HEK293 (cell line): ENCODE measurements around the gene MAP6.

Experiments used
- CTCF ChIA-PET: fragments of 350-600 bp; formaldehyde crosslinking; extraction: SDS; loops from one replicate; lab custom pipeline; 2021; ENCODE audit warnings: antibody characterized with exemption; lab: Yijun Ruan, JAX
- POLR2A ChIA-PET: fragments of 300-600 bp; formaldehyde crosslinking; extraction: SDS; loops from one replicate; lab custom pipeline; 2020; ENCODE audit warnings: antibody characterized with exemption, inconsistent platforms; lab: Yijun Ruan, JAX
- H3K27ac ChIP-seq: fragments of 200-500 bp; sonication (Bioruptor generic); 2 replicates; pipeline ENCODE4 v1.5.1; 2014; ENCODE audit warnings: low read depth, low read length, control low read depth, inconsistent platforms; ENCODE audit errors: extremely low read depth
- H3K36me3 ChIP-seq, 2 experiments: fragments of 200-500 bp in 1 of 2; sonication (Bioruptor generic) in 1 of 2; 1 replicate in 1 of 2; 2 replicates in 1 of 2; pipeline ENCODE4 v1.5.1; 2014 to 2017; ENCODE audit warnings: inconsistent platforms in 2 of 2, low read length in 2 of 2; ENCODE audit not compliant: control insufficient read depth in 2 of 2, insufficient read depth in 1 of 2
- H3K4me1 ChIP-seq: fragments of 200-500 bp; sonication (Bioruptor generic); 2 replicates; pipeline ENCODE4 v1.5.1; 2014; ENCODE audit warnings: mild to moderate bottlenecking, low read length, inconsistent platforms; ENCODE audit not compliant: control insufficient read depth, insufficient read depth
- H3K4me3 ChIP-seq: 2 replicates; pipeline ENCODE4 v1.5.1; 2011; ENCODE audit warnings: low read depth, mild to moderate bottlenecking, control low read depth, low read length, moderate library complexity
- H3K9me3 ChIP-seq: fragments of 200-500 bp; sonication (Bioruptor generic); 2 replicates; pipeline ENCODE4 v1.5.1; 2014; ENCODE audit warnings: low read depth, low read length, inconsistent platforms; ENCODE audit not compliant: control insufficient read depth, insufficient read depth
- EGR2 ChIP-seq: fragments of 450-650 bp; formaldehyde crosslinking; IDR thresholded peaks from 2 replicates; pipeline ENCODE4 v1.5.1; 2016; ENCODE audit warnings: low read depth, missing biosample characterization, missing genetic modification characterization
- KLF7 ChIP-seq: fragments of 450-650 bp; formaldehyde crosslinking; IDR thresholded peaks from 2 replicates; pipeline ENCODE4 v1.5.1; 2016; ENCODE audit warnings: missing biosample characterization, missing genetic modification characterization, borderline replicate concordance
- MYNN ChIP-seq: fragments of 450-650 bp; formaldehyde crosslinking; IDR thresholded peaks from 2 replicates; pipeline ENCODE4 v1.5.1; 2016; ENCODE audit warnings: missing biosample characterization, missing genetic modification characterization, borderline replicate concordance
- MZF1 ChIP-seq: fragments of 450-650 bp; formaldehyde crosslinking; IDR thresholded peaks from 2 replicates; pipeline ENCODE4 v1.5.1; 2017; ENCODE audit warnings: missing biosample characterization, missing genetic modification characterization, borderline replicate concordance
- PRDM1 ChIP-seq: fragments of 450-650 bp; formaldehyde crosslinking; IDR thresholded peaks from 2 replicates; pipeline ENCODE4; 2016; ENCODE audit warnings: missing biosample characterization, missing genetic modification characterization
- ZBTB48 ChIP-seq: fragments of 450-650 bp; formaldehyde crosslinking; IDR thresholded peaks from 2 replicates; pipeline ENCODE4 v1.5.1; 2016; ENCODE audit warnings: missing biosample characterization, missing genetic modification characterization
- ZFHX2 ChIP-seq: fragments of 450-650 bp; formaldehyde crosslinking; conservative IDR thresholded peaks from 2 replicates; pipeline ENCODE4 v1.5.1; 2016; ENCODE audit warnings: missing biosample characterization, missing genetic modification characterization
- ZNF140 ChIP-seq: fragments of 450-650 bp; formaldehyde crosslinking; IDR thresholded peaks from 2 replicates; pipeline ENCODE4 v1.5.1; 2016; ENCODE audit warnings: missing biosample characterization, missing genetic modification characterization
- ZNF157 ChIP-seq: fragments of 450-650 bp; formaldehyde crosslinking; IDR thresholded peaks from 2 replicates; pipeline ENCODE4 v1.5.1; 2016; ENCODE audit warnings: missing biosample characterization, missing genetic modification characterization
- ZNF221 ChIP-seq: fragments of 450-650 bp; formaldehyde crosslinking; IDR thresholded peaks from 2 replicates; pipeline ENCODE4 v1.5.1; 2017; ENCODE audit warnings: missing biosample characterization, missing genetic modification characterization, borderline replicate concordance
- ZNF23 ChIP-seq: fragments of 450-650 bp; formaldehyde crosslinking; IDR thresholded peaks from 2 replicates; pipeline ENCODE4 v1.5.1; 2016; ENCODE audit warnings: missing biosample characterization, missing genetic modification characterization, borderline replicate concordance
- ZNF280D ChIP-seq: fragments of 450-650 bp; formaldehyde crosslinking; IDR thresholded peaks from 2 replicates; pipeline ENCODE4 v1.5.1; 2016; ENCODE audit warnings: missing biosample characterization, missing genetic modification characterization
- ZNF292 ChIP-seq: fragments of 450-650 bp; formaldehyde crosslinking; IDR thresholded peaks from 2 replicates; pipeline ENCODE4 v1.5.1; 2016; ENCODE audit warnings: low read depth, missing biosample characterization, missing genetic modification characterization, borderline replicate concordance
- ZNF324 ChIP-seq: fragments of 450-650 bp; formaldehyde crosslinking; IDR thresholded peaks from 2 replicates; pipeline ENCODE4 v1.5.1; 2016; ENCODE audit warnings: missing biosample characterization, missing genetic modification characterization
- ZNF341 ChIP-seq: fragments of 450-650 bp; formaldehyde crosslinking; IDR thresholded peaks from 2 replicates; pipeline ENCODE4; 2016; ENCODE audit warnings: low read depth, missing biosample characterization, missing genetic modification characterization
- ZNF398 ChIP-seq: fragments of 450-650 bp; formaldehyde crosslinking; IDR thresholded peaks from 2 replicates; pipeline ENCODE4 v1.5.1; 2017; ENCODE audit warnings: missing biosample characterization, missing genetic modification characterization
- ZNF544 ChIP-seq: fragments of 450-650 bp; formaldehyde crosslinking; IDR thresholded peaks from 2 replicates; pipeline ENCODE4 v1.5.0; 2017; ENCODE audit warnings: missing biosample characterization, missing genetic modification characterization
- ZNF560 ChIP-seq: fragments of 450-650 bp; formaldehyde crosslinking; IDR thresholded peaks from 2 replicates; pipeline ENCODE4 v1.5.1; 2017; ENCODE audit warnings: missing biosample characterization, missing genetic modification characterization, borderline replicate concordance
- ZNF629 ChIP-seq: fragments of 450-650 bp; formaldehyde crosslinking; IDR thresholded peaks from 2 replicates; pipeline ENCODE4 v1.5.1; 2017; ENCODE audit warnings: missing biosample characterization, missing genetic modification characterization
- ZNF654 ChIP-seq: fragments of 450-650 bp; formaldehyde crosslinking; IDR thresholded peaks from 2 replicates; pipeline ENCODE4 v1.5.1; 2016; ENCODE audit warnings: low read depth, missing biosample characterization, missing genetic modification characterization
- ZNF843 ChIP-seq: fragments of 450-650 bp; formaldehyde crosslinking; IDR thresholded peaks from 2 replicates; pipeline ENCODE4 v1.5.1; 2016; ENCODE audit warnings: missing biosample characterization, missing genetic modification characterization
- ZSCAN16 ChIP-seq: fragments of 450-650 bp; formaldehyde crosslinking; IDR thresholded peaks from 2 replicates; pipeline ENCODE4 v1.5.1; 2016; ENCODE audit warnings: missing biosample characterization, missing genetic modification characterization
- ZSCAN23 ChIP-seq: fragments of 450-650 bp; formaldehyde crosslinking; IDR thresholded peaks from 2 replicates; pipeline ENCODE4 v1.5.1; 2016; ENCODE audit warnings: missing biosample characterization, missing genetic modification characterization

Gene MAP6

GRCh38 chr11:75642402-75643113 is 26.3 kb downstream of the MAP6 start (continued):
- TF ChIP-seq ZNF280D (tag by site-specific recombination) = no peak
- no peak for TF ChIP-seq ZNF140 (tag by site-specific recombination)
- TF ChIP-seq ZNF221 (tag by site-specific recombination) = no peak
- TF ChIP-seq, all 188 proteins: peak for 0

GRCh38 chr11:75639762-75640181 is 29.1 kb downstream of the MAP6 start:
- ChIA-PET POLR2A (no interaction called here), CTCF (no interaction called here)
- Histone ChIP-seq H3K27ac (no peak overlapping the region), H3K4me3 (no peak overlapping the region), H3K9me3 (no peaks in the 10 kb centered on the region), H3K36me3 (no peaks in the 10 kb centered on the region), H3K4me1 (no peaks in the 10 kb centered on the region; the same call in 1 of the 2 replicates)
- peak; percentile 60; the same call in 1 of the 2 replicates for TF ChIP-seq PRDM1 (tag by site-specific recombination)
- TF ChIP-seq ZSCAN23 (tag by site-specific recombination) = no peak
- TF ChIP-seq ZNF341 (tag by site-specific recombination) = peak; percentile 86
- TF ChIP-seq ZNF629 (tag by site-specific recombination) = no peak
- TF ChIP-seq MYNN (tag by site-specific recombination) = peak; percentile 73; the same call in 1 of the 2 replicates
- TF ChIP-seq ZNF654 = no peak
- no peak for TF ChIP-seq ZNF324 (tag by site-specific recombination)
- TF ChIP-seq ZNF292 = no peak
- TF ChIP-seq ZNF398 (tag by site-specific recombination) = 0 out of 2 replicates have a peak, but pooled peaks have one; percentile 10
- no peak for TF ChIP-seq ZNF544
- no peak for TF ChIP-seq ZNF23 (tag by site-specific recombination)
- TF ChIP-seq ZNF843 = no peak
- peak; percentile 63 for TF ChIP-seq ZFHX2 (tag by site-specific recombination)
- no peak for TF ChIP-seq ZNF157 (tag by site-specific recombination)
- no peak for TF ChIP-seq ZNF560 (tag by site-specific recombination)
- 0 out of 2 replicates have a peak, but pooled peaks have one; percentile 30 for TF ChIP-seq ZBTB48 (tag by site-specific recombination)
- TF ChIP-seq ZSCAN16 (tag by site-specific recombination) = no peak

GRCh38 chr11:75637998-75638397 is 30.8 kb downstream of the MAP6 start:
- H3K27ac ChIP-seq = no peak overlapping the region
- no peak overlapping the region for H3K4me3 ChIP-seq
- H3K9me3 ChIP-seq = no peaks in the 10 kb centered on the region
- H3K36me3 ChIP-seq = no peaks in the 10 kb centered on the region
- POLR2A ChIA-PET = no interaction called here
- H3K4me1 ChIP-seq = no peaks in the 10 kb centered on the region; the same call in 1 of the 2 replicates
- peak; percentile 44; the same call in 1 of the 2 replicates for TF ChIP-seq MZF1
- TF ChIP-seq EGR2 (tag by site-specific recombination) = no peak
- TF ChIP-seq KLF7 = no peak
- TF ChIP-seq, all 188 proteins: peak for 1
- CTCF ChIA-PET = no interaction called here
